ENCODE results near the gene BLM. TPM values are rescaled to one million over a fixed set of nuclear protein-coding genes. Genes with fewer than 3 reads are reported as not detected.

BLM gene
- total and polyA plus RNA-seq, 2 of the 4 experiments (the other 2 are of a cell fraction), result 2.5 to 6.5 TPM

DNA sequence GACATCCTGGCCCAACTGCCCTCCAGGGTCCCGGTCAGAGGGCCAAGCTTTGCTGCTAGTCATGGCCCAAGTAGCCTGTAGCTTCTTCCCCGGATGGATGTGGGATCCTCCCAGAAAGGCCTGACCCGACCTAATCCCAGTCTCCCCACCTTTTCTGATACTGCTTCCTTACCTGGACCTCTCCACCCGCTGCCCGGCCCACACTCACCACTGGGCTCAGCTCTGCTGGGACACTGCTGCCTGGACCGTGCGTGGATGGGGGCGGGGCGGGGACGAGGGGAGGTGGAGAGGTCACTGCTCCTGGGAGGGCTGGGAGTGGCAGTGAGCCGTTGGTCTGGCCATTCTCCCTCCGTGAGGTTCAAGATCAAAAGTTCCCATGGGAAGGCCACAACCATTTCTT is 111.0 kb downstream of the BLM start:
- dilution Hi-C loops (cut with HindIII; ENCODE audit: low sequenced_read_pairs, unreplicated experiment), result no loop called here
- no TSS peak for BruUV-seq (replicated peaks)
- CTCF ChIA-PET, result no interaction called here

More for the DNA sequence above, 111.0 kb downstream of the BLM start:
- Histone ChIP-seq H3K18ac (ENCODE audit: low read depth, low read length) (no peak overlapping the region), H4K8ac (ENCODE audit: low read depth in 2 of 2, low read length in 2 of 2) (no peak overlapping the region), H3K4me3 (ENCODE audit: insufficient read depth, low read depth, low read length) (no peak overlapping the region), H2BK20ac (ENCODE audit: low read depth, low read length) (no peak overlapping the region), H4K5ac (ENCODE audit: low read depth, low read length) (no peak overlapping the region), H3K9me1 (ENCODE audit: insufficient read depth, low read length) (no peaks in the 10 kb centered on the region), H3K23ac (ENCODE audit: low read depth, low read length) (no peak overlapping the region), H3K4me2 (ENCODE audit: low read depth, low read length) (no peak overlapping the region), H3K9ac (ENCODE audit: low read depth, low read length) (no peak overlapping the region), H3K56ac (ENCODE audit: extremely low read depth, insufficient read depth, low read length) (no peak overlapping the region), H4K91ac (ENCODE audit: insufficient read depth, low read depth, low read length) (no peak overlapping the region), H3K79me1 (ENCODE audit: low read depth in 1 of 2, low read length in 2 of 2) (no peaks in the 10 kb centered on the region), H2AK9ac (replicated peaks; ENCODE audit: low read depth, low read length, poor library complexity) (no peak overlapping the region), H3K9me3 (ENCODE audit: control insufficient read depth, insufficient read depth, low read length) (no peaks in the 10 kb centered on the region), H2BK5ac (ENCODE audit: low read depth, low read length, poor library complexity, severe bottlenecking) (no peak overlapping the region), H3K36me3 (ENCODE audit: control insufficient read depth, insufficient read depth, low read length) (no peaks in the 10 kb centered on the region), H4K20me1 (ENCODE audit: insufficient read depth, low read length) (no peaks in the 10 kb centered on the region), H2BK120ac (ENCODE audit: low read depth, low read length) (no peak overlapping the region), H2BK15ac (ENCODE audit: low read depth, low read length) (no peak overlapping the region), H3K14ac (replicated peaks; ENCODE audit: low read depth, low read length) (no peak overlapping the region), H3K4me1 (ENCODE audit: control insufficient read depth, insufficient read depth, low read length) (peaks cover 2% of the 10 kb centered on the region; the same call in 1 of the 2 replicates), H2AFZ (replicated peaks; ENCODE audit: low read length, poor library complexity) (no peak overlapping the region), H2AK5ac (ENCODE audit: low read depth, low read length) (no peak overlapping the region), H3K27me3 (ENCODE audit: control insufficient read depth, insufficient read depth, low read length) (peaks cover 13% of the 10 kb centered on the region), H3K4ac (ENCODE audit: low read depth, low read length) (no peak overlapping the region), H3K27ac (ENCODE audit: insufficient read depth, low read length) (no peak overlapping the region)
- intact Hi-C loops (cut with micrococcal nuclease) (no loop called here), in situ Hi-C loops (cut with MboI; ENCODE audit: low sequenced_read_pairs) (no loop called here)
- TF ChIP-seq MAFK (IDR thresholded peaks at IDR 0.05; ENCODE audit: low read depth, low read length), result no peak
- no peak for TF ChIP-seq CHD1 (IDR thresholded peaks at IDR 0.05; ENCODE audit: low read depth, low read length)
- TF ChIP-seq MAZ (IDR thresholded peaks at IDR 0.05; ENCODE audit: borderline replicate concordance, low read depth, low read length), result no peak
- TF ChIP-seq RCOR1 (IDR thresholded peaks at IDR 0.05; ENCODE audit: insufficient replicate concordance, low read length), result no peak
- no peak for TF ChIP-seq CEBPB (IDR thresholded peaks at IDR 0.05; ENCODE audit: low read depth, low read length)
- TF ChIP-seq FOS (IDR thresholded peaks at IDR 0.05; ENCODE audit: low read depth, low read length), result no peak
- TF ChIP-seq SMC3 (IDR thresholded peaks at IDR 0.05; ENCODE audit: low read depth, low read length), result no peak
- TF ChIP-seq, protein P1, sequence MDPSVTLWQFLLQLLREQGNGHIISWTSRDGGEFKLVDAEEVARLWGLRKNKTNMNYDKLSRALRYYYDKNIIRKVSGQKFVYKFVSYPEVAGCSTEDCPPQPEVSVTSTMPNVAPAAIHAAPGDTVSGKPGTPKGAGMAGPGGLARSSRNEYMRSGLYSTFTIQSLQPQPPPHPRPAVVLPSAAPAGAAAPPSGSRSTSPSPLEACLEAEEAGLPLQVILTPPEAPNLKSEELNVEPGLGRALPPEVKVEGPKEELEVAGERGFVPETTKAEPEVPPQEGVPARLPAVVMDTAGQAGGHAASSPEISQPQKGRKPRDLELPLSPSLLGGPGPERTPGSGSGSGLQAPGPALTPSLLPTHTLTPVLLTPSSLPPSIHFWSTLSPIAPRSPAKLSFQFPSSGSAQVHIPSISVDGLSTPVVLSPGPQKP (IDR thresholded peaks at IDR 0.05; ENCODE audit: borderline replicate concordance, low read depth, low read length), result no peak
- no peak for TF ChIP-seq MXI1 (IDR thresholded peaks at IDR 0.05; ENCODE audit: borderline replicate concordance, low read depth, low read length)
- TF ChIP-seq RAD21 (IDR thresholded peaks at IDR 0.05; ENCODE audit: low read length), result no peak
- TF ChIP-seq BHLHE40 (IDR thresholded peaks at IDR 0.05; ENCODE audit: low read depth, low read length), result no peak
- no peak for TF ChIP-seq RFX5 (IDR thresholded peaks at IDR 0.05; ENCODE audit: low read depth, low read length)
- no peak for TF ChIP-seq POLR2A (IDR thresholded peaks at IDR 0.05; ENCODE audit: low read depth, low read length)
- TF ChIP-seq NFE2L2 (IDR thresholded peaks at IDR 0.05; ENCODE audit: low read depth, low read length), result no peak
- TF ChIP-seq, protein P2, sequence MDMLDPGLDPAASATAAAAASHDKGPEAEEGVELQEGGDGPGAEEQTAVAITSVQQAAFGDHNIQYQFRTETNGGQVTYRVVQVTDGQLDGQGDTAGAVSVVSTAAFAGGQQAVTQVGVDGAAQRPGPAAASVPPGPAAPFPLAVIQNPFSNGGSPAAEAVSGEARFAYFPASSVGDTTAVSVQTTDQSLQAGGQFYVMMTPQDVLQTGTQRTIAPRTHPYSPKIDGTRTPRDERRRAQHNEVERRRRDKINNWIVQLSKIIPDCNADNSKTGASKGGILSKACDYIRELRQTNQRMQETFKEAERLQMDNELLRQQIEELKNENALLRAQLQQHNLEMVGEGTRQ (IDR thresholded peaks at IDR 0.05; ENCODE audit: low read depth, low read length), result no peak
- TF ChIP-seq, protein P3, sequence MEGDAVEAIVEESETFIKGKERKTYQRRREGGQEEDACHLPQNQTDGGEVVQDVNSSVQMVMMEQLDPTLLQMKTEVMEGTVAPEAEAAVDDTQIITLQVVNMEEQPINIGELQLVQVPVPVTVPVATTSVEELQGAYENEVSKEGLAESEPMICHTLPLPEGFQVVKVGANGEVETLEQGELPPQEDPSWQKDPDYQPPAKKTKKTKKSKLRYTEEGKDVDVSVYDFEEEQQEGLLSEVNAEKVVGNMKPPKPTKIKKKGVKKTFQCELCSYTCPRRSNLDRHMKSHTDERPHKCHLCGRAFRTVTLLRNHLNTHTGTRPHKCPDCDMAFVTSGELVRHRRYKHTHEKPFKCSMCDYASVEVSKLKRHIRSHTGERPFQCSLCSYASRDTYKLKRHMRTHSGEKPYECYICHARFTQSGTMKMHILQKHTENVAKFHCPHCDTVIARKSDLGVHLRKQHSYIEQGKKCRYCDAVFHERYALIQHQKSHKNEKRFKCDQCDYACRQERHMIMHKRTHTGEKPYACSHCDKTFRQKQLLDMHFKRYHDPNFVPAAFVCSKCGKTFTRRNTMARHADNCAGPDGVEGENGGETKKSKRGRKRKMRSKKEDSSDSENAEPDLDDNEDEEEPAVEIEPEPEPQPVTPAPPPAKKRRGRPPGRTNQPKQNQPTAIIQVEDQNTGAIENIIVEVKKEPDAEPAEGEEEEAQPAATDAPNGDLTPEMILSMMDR (conservative IDR thresholded peaks at IDR 0.05; ENCODE audit: low read depth, low read length), result no peak
- ATAC-seq (ENCODE audit: low read depth) (no peak), DNase-seq (no peak)
- POLR2A ChIA-PET (ENCODE audit: unreplicated experiment), result no interaction called here
- 70% methylated on average over 2 of the region's 12 CpGs; no CpG with 5 or more reads in 1 of the 2 experiments for WGBS, 2 experiments (ENCODE audit: extremely low coverage in 2 of 2, insufficient read length in 1 of 2)
